Osteoblast (primary cell): ENCODE data around the gene ITIH3. TPM values are rescaled to one million over a fixed set of nuclear protein-coding genes. Genes with fewer than 3 reads are reported as not detected.

Source experiments
- DNase-seq: peaks from one replicate; pipeline ENCODE4 v3.0.0; 2011; ENCODE audit warnings: low spot score, mixed read lengths; ENCODE audit not compliant: insufficient read length; ENCODE audit errors: missing footprints
- H2AFZ ChIP-seq: 2 replicates; pipeline ENCODE4 v1.6.0; 2011; ENCODE audit warnings: mild to moderate bottlenecking, low read length
- H3K27ac ChIP-seq: 2 replicates; pipeline ENCODE4 v1.5.1; 2011; ENCODE audit warnings: mild to moderate bottlenecking, low read depth, low read length, moderate library complexity
- H3K27me3 ChIP-seq: 2 replicates; pipeline ENCODE4 v1.6.0; 2012; ENCODE audit warnings: mild to moderate bottlenecking, control low read depth, inconsistent platforms, low read length, moderate library complexity; ENCODE audit not compliant: insufficient read depth
- H3K36me3 ChIP-seq: 2 replicates; pipeline ENCODE4 v1.5.1; 2011; ENCODE audit warnings: mild to moderate bottlenecking, low read length, control low read depth, moderate library complexity; ENCODE audit not compliant: insufficient read depth
- H3K4me1 ChIP-seq: 2 replicates; pipeline ENCODE4 v1.5.1; 2011; ENCODE audit warnings: mild to moderate bottlenecking, low read length, control low read depth, moderate library complexity; ENCODE audit not compliant: insufficient read depth
- H3K4me2 ChIP-seq: 2 replicates; pipeline ENCODE4 v1.6.0; 2011; ENCODE audit warnings: mild to moderate bottlenecking, low read length; ENCODE audit not compliant: insufficient read depth
- H3K4me3 ChIP-seq: fragments of 200-600 bp; sonication (generic); 3 replicates; pipeline ENCODE4 v1.5.1; 2012; ENCODE audit warnings: mild to moderate bottlenecking, low read length, inconsistent platforms; ENCODE audit not compliant: insufficient read depth
- H3K79me2 ChIP-seq: 2 replicates; pipeline ENCODE4 v1.6.0; 2012; ENCODE audit warnings: mild to moderate bottlenecking, low read length, control low read depth, inconsistent platforms; ENCODE audit not compliant: insufficient read depth
- H3K9me3 ChIP-seq: 2 replicates; pipeline ENCODE4 v1.5.1; 2011; ENCODE audit warnings: low read depth, low read length, control low read depth
- H4K20me1 ChIP-seq: 2 replicates; pipeline ENCODE4 v1.6.0; 2012; ENCODE audit warnings: mild to moderate bottlenecking, low read length, control low read depth; ENCODE audit not compliant: insufficient read depth
- CTCF ChIP-seq: IDR thresholded peaks from 2 replicates; pipeline ENCODE4 v1.5.1; 2011; ENCODE audit warnings: mild to moderate bottlenecking, low read depth, low read length, moderate library complexity; ENCODE audit errors: extremely low read depth
- total RNA-seq: library from RNA; depleted of rRNA; stranded (reverse); fragments of >200 nt; gene quantifications from 2 replicates; pipeline ENCODE4 v1.2.3, GENCODE V29; 2012

ITIH3 gene
- total RNA-seq, 1 donor = under 0.01 TPM

GRCh38 chr3:52787672-52788625, 6.6 kb upstream of the ITIH3 start:
- peak; percentile 79 for DNase-seq
- peaks cover 13% of the 10 kb centered on the region for H3K27me3 ChIP-seq
- no peak overlapping the region for H3K4me3 ChIP-seq

DNA sequence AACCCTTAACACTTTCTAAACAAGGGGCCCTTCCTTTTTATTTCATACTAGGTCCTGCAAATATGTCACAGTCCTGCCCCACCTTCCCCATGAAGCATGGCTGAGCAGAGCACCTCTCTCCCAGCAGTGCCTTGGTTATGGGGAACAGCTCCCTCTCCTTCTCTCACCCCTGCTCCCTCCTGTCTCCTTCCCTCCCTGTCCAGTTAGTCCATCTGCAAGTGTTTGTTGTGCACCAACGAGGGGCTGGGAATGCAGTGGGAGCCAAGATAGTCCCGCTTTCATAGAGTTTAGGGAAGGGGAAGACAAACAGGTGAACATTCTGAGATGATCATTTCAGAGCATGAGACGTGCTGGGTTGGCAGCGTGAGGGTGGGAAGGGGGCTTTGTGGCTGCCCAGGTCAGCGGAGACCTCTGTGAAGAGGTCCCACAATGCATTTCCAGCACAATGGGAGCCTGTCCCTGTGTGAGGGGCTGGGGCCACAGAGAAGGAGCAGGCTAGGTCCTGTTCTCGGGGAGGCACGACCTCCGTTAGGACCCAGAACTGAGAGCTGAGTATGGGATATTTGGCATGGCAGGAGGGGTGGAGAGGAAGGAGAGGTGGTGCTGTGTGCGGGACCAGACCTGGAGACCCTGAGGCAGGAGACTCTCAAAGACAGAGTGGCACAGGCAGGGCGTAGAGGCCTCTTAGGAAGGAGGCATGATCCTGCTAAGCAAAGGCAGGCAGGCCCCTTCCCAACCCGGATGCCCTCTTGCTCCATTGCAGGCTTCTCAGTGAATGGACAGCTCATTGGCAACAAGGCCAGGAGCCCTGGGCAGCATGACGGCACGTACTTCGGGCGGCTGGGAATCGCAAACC, 5.5 kb upstream of the ITIH3 start:
- Histone ChIP-seq H3K9me3 (no peaks in the 10 kb centered on the region), H3K4me1 (no peaks in the 10 kb centered on the region), H3K79me2 (no peaks in the 10 kb centered on the region), H3K27me3 (peaks cover 11% of the 10 kb centered on the region), H3K36me3 (no peaks in the 10 kb centered on the region), H4K20me1 (no peaks in the 10 kb centered on the region), H2AFZ (no peak overlapping the region), H3K27ac (no peak overlapping the region), H3K4me2 (no peak overlapping the region), H3K4me3 (no peak overlapping the region)
- TF ChIP-seq CTCF = no peak
- DNase-seq = peak; percentile 62

More at GRCh38 chr3:52787672-52788625, 6.6 kb upstream of the ITIH3 start:
- TF ChIP-seq CTCF = no peak
- Histone ChIP-seq H4K20me1 (no peaks in the 10 kb centered on the region), H3K4me2 (no peak overlapping the region), H3K4me1 (no peaks in the 10 kb centered on the region), H3K79me2 (no peaks in the 10 kb centered on the region), H3K36me3 (no peaks in the 10 kb centered on the region), H2AFZ (no peak overlapping the region), H3K9me3 (no peaks in the 10 kb centered on the region), H3K27ac (no peak overlapping the region)

DNA sequence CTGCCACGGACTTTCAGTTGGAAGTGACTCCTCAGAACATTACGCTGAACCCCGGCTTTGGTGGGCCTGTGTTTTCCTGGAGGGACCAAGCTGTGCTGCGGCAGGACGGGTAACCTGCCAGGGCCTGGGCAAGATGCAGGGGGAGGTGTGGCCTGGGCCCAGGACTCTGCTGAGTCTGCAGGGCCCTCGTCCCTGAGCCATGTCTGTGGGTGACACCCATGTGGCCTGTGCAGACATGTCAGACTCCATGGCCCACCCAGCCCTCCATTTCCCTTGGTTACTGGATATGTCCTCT, 4.9 kb upstream of the ITIH3 start:
- Histone ChIP-seq H3K4me3 (no peak overlapping the region), H3K4me1 (no peaks in the 10 kb centered on the region), H3K4me2 (no peak overlapping the region), H3K36me3 (no peaks in the 10 kb centered on the region), H3K9me3 (no peaks in the 10 kb centered on the region), H4K20me1 (no peaks in the 10 kb centered on the region), H2AFZ (no peak overlapping the region), H3K27ac (no peak overlapping the region), H3K27me3 (peaks cover 11% of the 10 kb centered on the region), H3K79me2 (no peaks in the 10 kb centered on the region)
- DNase-seq = no peak
- TF ChIP-seq CTCF = no peak

GRCh38 chr3:52790337-52790736, 4.3 kb upstream of the ITIH3 start:
- no peaks in the 10 kb centered on the region for H3K79me2 ChIP-seq
- H3K27me3 ChIP-seq = peaks cover 11% of the 10 kb centered on the region
- TF ChIP-seq CTCF = no peak
- H3K36me3 ChIP-seq = no peaks in the 10 kb centered on the region
- no peaks in the 10 kb centered on the region for H3K9me3 ChIP-seq
- no peaks in the 10 kb centered on the region for H3K4me1 ChIP-seq
- H3K27ac ChIP-seq = no peak overlapping the region
- peak; percentile 30 for DNase-seq
- no peak overlapping the region for H3K4me3 ChIP-seq
- no peaks in the 10 kb centered on the region for H4K20me1 ChIP-seq
- no peak overlapping the region for H3K4me2 ChIP-seq
- no peak overlapping the region for H2AFZ ChIP-seq
